CD4-positive, alpha-beta T cell treated with Interleukin-6 for 4 hours (primary cell): Measurements from ENCODE around the gene MRPS5.

ENCODE experiments used
- DNase-seq: peaks from one replicate; pipeline ENCODE4 v3.0.0-alpha.2; 2020; ENCODE audit warnings: mixed read lengths

Gene MRPS5

GRCh38 chr2:95087379-95087778, 34.2 kb downstream of the MRPS5 start:
- DNase-seq = no peak

- no peak for DNase-seq
These were observed 35.6 kb downstream of the MRPS5 start for GRCh38 chr2:95086017-95086416.

GRCh38 chr2:95082477-95082876, 39.1 kb downstream of the MRPS5 start:
- no peak for DNase-seq

GRCh38 chr2:95079199-95079683, 42.4 kb downstream of the MRPS5 start:
- DNase-seq = peak; percentile 38

- no peak for DNase-seq
These were observed 43.6 kb downstream of the MRPS5 start for GRCh38 chr2:95077861-95078603.

GRCh38 chr2:95077530-95077825, 44.1 kb downstream of the MRPS5 start:
- DNase-seq = peak; percentile 22

GRCh38 chr2:95076705-95077529, 44.7 kb downstream of the MRPS5 start:
- DNase-seq = peak; percentile 97

- DNase-seq = peak; percentile 23
These were observed 46.0 kb downstream of the MRPS5 start for GRCh38 chr2:95075440-95076132.

GRCh38 chr2:95074663-95075439, 46.8 kb downstream of the MRPS5 start:
- peak; percentile 86 for DNase-seq

GRCh38 chr2:95073856-95074662, 47.5 kb downstream of the MRPS5 start:
- peak; percentile 21 for DNase-seq

- no peak for DNase-seq
These were observed 49.2 kb downstream of the MRPS5 start for GRCh38 chr2:95072424-95072823.

GRCh38 chr2:95071856-95072255, 49.8 kb downstream of the MRPS5 start:
- DNase-seq = no peak

- DNase-seq = no peak
These were observed 52.1 kb downstream of the MRPS5 start for GRCh38 chr2:95069465-95069864.

- no peak for DNase-seq
These were observed 53.4 kb downstream of the MRPS5 start for GRCh38 chr2:95068256-95068655.

- DNase-seq = no peak
These were observed 58.3 kb downstream of the MRPS5 start for GRCh38 chr2:95063086-95063958.

- DNase-seq = peak; percentile 31
These were observed 59.1 kb downstream of the MRPS5 start for GRCh38 chr2:95062242-95063085.

GRCh38 chr2:95061601-95062183, 59.9 kb downstream of the MRPS5 start:
- DNase-seq = peak; percentile 51

GRCh38 chr2:95061119-95061512, 60.5 kb downstream of the MRPS5 start:
- no peak for DNase-seq

- no peak for DNase-seq
These were observed 61.0 kb downstream of the MRPS5 start for GRCh38 chr2:95060446-95061118.
